Fibroblast of mammary gland (primary cell): ENCODE results near the gene IFT57.

Source experiments
- DNase-seq: peaks from one replicate; pipeline ENCODE4 v3.0.0-alpha.2; 2010; ENCODE audit warnings: low read depth
- H3K4me3 ChIP-seq: 2 replicates; pipeline ENCODE4 v1.5.1; 2011; ENCODE audit warnings: low read depth, mild to moderate bottlenecking, low read length, moderate library complexity; ENCODE audit not compliant: control insufficient read depth
- CTCF ChIP-seq: conservative IDR thresholded peaks from 2 replicates; pipeline ENCODE4 v1.5.1; 2011; ENCODE audit warnings: low read depth, low read length, inconsistent platforms; ENCODE audit not compliant: control insufficient read depth, insufficient read depth

IFT57 gene

GRCh38 chr3:108201258-108201657 lies 21.0 kb downstream of the IFT57 start:
- TF ChIP-seq CTCF: no peak
- DNase-seq: no peak
- H3K4me3 ChIP-seq: no peak overlapping the region

GRCh38 chr3:108200578-108200977 lies 21.6 kb downstream of the IFT57 start:
- TF ChIP-seq CTCF: no peak
- no peak overlapping the region for H3K4me3 ChIP-seq
- DNase-seq: no peak

DNA sequence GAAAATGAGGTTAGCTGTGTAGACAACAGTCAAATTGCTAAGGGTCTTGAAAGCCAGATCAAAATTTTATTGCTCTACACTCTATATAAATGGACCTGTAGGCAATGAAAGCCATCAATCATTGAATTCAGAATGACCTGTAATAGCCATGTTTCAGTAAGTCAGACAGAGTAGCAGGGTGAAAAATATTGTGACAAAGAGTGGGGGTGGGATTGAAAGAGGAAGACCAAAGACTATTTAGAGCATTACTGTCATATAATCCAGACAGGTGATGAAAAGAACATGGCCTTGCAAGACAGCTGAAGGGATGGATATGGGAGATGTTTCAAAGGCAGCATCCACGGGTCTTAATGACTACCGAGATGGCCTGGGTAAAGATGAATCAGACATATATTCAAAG lies 22.2 kb downstream of the IFT57 start:
- no peak for DNase-seq
- H3K4me3 ChIP-seq: no peak overlapping the region
- TF ChIP-seq CTCF: no peak

DNA sequence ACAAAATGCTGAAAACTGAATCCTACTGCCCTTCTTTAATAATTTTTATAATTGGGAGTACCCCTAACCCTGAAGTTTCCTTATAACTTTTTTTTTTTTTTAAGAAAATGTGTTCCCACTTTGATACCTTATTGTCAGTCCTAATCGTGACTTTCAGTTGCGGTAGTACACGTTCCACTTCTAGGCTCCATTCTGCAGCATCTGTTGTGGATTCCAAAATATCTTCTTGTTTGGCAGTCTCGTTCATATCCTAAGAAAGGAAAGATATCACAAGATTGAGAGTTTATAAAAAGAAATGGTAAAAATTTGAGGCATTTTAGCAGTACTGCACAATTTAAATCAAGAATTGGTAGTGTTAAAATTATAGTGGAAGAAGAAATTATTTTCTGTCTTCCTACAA lies 30.8 kb downstream of the IFT57 start:
- no peak for DNase-seq
- H3K4me3 ChIP-seq: no peak overlapping the region
- TF ChIP-seq CTCF: no peak

DNA sequence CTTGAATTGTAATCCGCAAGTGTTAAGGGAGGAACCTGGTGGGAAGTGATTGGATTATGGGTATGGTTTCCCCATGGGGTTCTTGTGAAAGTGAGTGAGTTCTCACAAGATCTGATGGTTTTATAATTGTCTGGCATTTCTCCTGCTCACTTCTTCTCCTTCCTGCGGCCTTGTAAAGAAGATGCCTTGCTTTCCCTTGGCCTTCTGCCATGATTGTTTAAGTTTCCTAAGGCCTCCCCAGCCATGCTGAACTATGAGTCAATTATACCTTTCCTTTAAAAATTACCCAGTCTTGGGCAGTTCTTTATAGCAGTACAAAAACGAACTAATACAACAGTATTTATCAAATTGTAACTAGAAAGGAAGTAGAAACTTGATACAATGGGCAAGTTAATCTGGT lies 31.9 kb downstream of the IFT57 start:
- no peak overlapping the region for H3K4me3 ChIP-seq
- TF ChIP-seq CTCF: no peak

DNA sequence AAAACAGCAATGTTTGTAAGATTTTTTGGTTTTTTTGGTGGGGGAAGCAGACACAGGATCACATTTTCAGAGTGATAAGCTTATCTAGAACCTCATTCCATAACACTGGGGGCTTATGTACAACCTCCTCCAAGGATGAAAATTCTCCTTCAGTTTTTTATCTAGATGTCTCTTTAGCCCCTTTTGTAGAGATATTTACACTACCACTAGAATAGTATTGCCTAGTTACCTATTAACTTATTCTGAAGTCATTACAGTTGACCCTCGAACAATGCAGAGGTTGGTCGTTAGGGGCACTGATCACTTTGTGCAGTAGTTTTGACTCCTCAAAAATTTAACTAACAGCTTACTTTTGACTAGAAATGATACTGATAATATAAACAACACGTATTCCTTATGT lies 32.8 kb downstream of the IFT57 start:
- DNase-seq: no peak
- no peak for TF ChIP-seq CTCF
- no peak overlapping the region for H3K4me3 ChIP-seq

More for the DNA sequence above, 31.9 kb downstream of the IFT57 start:
- no peak for DNase-seq

DNA sequence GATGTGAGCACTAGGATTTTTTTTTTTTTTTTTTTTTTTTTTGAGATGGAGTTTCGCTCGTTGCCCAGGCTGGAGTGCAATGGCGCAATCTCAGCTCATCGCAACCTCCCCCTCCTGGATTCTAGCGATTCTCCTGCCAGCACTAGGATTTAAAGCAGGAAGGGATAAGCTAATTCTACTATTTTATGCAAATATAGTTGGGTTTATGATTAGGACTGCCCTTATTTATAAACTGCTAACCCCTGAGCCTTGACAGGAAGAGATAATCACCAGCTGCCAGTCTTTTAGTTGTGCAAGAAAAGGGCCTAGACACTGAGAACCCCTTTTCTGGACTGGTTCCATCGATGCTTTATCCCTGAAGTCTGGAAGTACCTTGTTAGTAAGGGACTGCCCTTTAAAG lies 36.7 kb downstream of the IFT57 start:
- no peak for DNase-seq
- TF ChIP-seq CTCF: no peak

More for the DNA sequence above, 36.7 kb downstream of the IFT57 start:
- no peak overlapping the region for H3K4me3 ChIP-seq
